ENCODE data around the gene ANO4.

ANO4 gene

GRCh38 chr12:100794441-100795173 lies at the start of gene ANO4:
Gene ANO4 (plus strand): TSS chr12:100794776. CDS start chr12:100901786, 107,010 bp downstream.
- peak; percentile 38 for DNase-seq

GRCh38 chr12:100745378-100746071 lies 49.1 kb upstream of the ANO4 start:
- no peak for DNase-seq

GRCh38 chr12:100752841-100753240 lies 41.7 kb upstream of the ANO4 start:
- no peak for DNase-seq

GRCh38 chr12:100753837-100754236 lies 40.7 kb upstream of the ANO4 start:
- DNase-seq, result peak; percentile 92

GRCh38 chr12:100755186-100755585 lies 39.4 kb upstream of the ANO4 start:
- DNase-seq, result peak; percentile 51

GRCh38 chr12:100758083-100758482 lies 36.5 kb upstream of the ANO4 start:
- peak; percentile 11 for DNase-seq

- no peak for DNase-seq
Observed at GRCh38 chr12:100767371-100767770, 27.2 kb upstream of the ANO4 start.

GRCh38 chr12:100767950-100768349 lies 26.6 kb upstream of the ANO4 start:
- DNase-seq, result no peak

GRCh38 chr12:100778967-100779590 lies 15.5 kb upstream of the ANO4 start:
- no peak for DNase-seq

GRCh38 chr12:100789146-100789545 lies 5.4 kb upstream of the ANO4 start:
- DNase-seq, result no peak

GRCh38 chr12:100789975-100790374 lies 4.6 kb upstream of the ANO4 start:
- DNase-seq, result no peak

- DNase-seq, result no peak
Observed at GRCh38 chr12:100790552-100790951, 4.0 kb upstream of the ANO4 start.

GRCh38 chr12:100793182-100793581 lies 1.4 kb upstream of the ANO4 start:
- DNase-seq, result no peak

GRCh38 chr12:100795174-100795799 lies 711 bp downstream of the ANO4 start:
- no peak for DNase-seq

- no peak for DNase-seq
Observed at GRCh38 chr12:100795800-100796179, 1.2 kb downstream of the ANO4 start.

GRCh38 chr12:100796621-100797020 lies 2.0 kb downstream of the ANO4 start:
- DNase-seq, result no peak

- DNase-seq, result no peak
Observed at GRCh38 chr12:100797246-100797645, 2.7 kb downstream of the ANO4 start.

- DNase-seq, result no peak
Observed at GRCh38 chr12:100797786-100798185, 3.2 kb downstream of the ANO4 start.

- DNase-seq, result no peak
Observed at GRCh38 chr12:100798286-100799160, 3.9 kb downstream of the ANO4 start.

GRCh38 chr12:100799770-100800169 lies 5.2 kb downstream of the ANO4 start:
- DNase-seq, result no peak

- DNase-seq, result no peak
Observed at GRCh38 chr12:100800723-100801122, 6.1 kb downstream of the ANO4 start.

- no peak for DNase-seq
Observed at GRCh38 chr12:100801320-100801719, 6.7 kb downstream of the ANO4 start.

GRCh38 chr12:100808777-100809176 lies 14.2 kb downstream of the ANO4 start:
- no peak for DNase-seq

Measured in NCI-H510A treated with DMSO at 0.1 percent for 48 hours (cell line).